Neural cell (in vitro differentiated cells): ENCODE results near the gene HACL1. TPM values are rescaled to one million over a fixed set of nuclear protein-coding genes. Genes with fewer than 3 reads are reported as not detected.
A peak's percentile ranks its signal among the peaks of the same experiment; 100 is the strongest.

ENCODE experiments used
- H2AFZ ChIP-seq: fragments of 200-600, 300-800 bp; sonication (generic), shearing (Covaris generic); 2 replicates; pipeline ENCODE4 v1.6.0; 2014; ENCODE audit warnings: low read depth, mild to moderate bottlenecking, antibody characterized with exemption, low read length, moderate library complexity
- H3F3A ChIP-seq: fragments of 200-600 bp; shearing (Covaris generic); 2 replicates; pipeline ENCODE4 v1.6.1; 2016; ENCODE audit warnings: mild to moderate bottlenecking, moderate library complexity, mixed read lengths, antibody characterized with exemption, low read length; ENCODE audit not compliant: insufficient read depth, poor library complexity, severe bottlenecking
- H3K27ac ChIP-seq: fragments of 200-600, 300-800 bp; sonication (generic), shearing (Covaris generic); 2 replicates; pipeline ENCODE4 v1.5.1; 2014; ENCODE audit warnings: mild to moderate bottlenecking, low read length, moderate library complexity
- H3K27me3 ChIP-seq: fragments of 300-800, 200-600 bp; sonication (generic), shearing (Covaris generic); 2 replicates; pipeline ENCODE4 v1.6.0; 2014; ENCODE audit warnings: mild to moderate bottlenecking, low read depth, low read length, moderate library complexity; ENCODE audit not compliant: insufficient read depth
- H3K36me3 ChIP-seq: fragments of 300-800, 200-600 bp; sonication (generic), shearing (Covaris generic); 2 replicates; pipeline ENCODE4 v1.5.1; 2014; ENCODE audit warnings: mild to moderate bottlenecking, antibody characterized with exemption, low read length, moderate library complexity; ENCODE audit not compliant: insufficient read depth
- H3K4me2 ChIP-seq: fragments of 300-800, 200-600 bp; sonication (generic), shearing (Covaris generic); 2 replicates; pipeline ENCODE4 v1.6.0; 2014; ENCODE audit warnings: mild to moderate bottlenecking, low read length
- H3K4me3 ChIP-seq: fragments of 300-800, 200-600 bp; sonication (generic), shearing (Covaris generic); 2 replicates; pipeline ENCODE4 v1.5.1; 2014; ENCODE audit warnings: mild to moderate bottlenecking, low read length, moderate library complexity
- H3K79me2 ChIP-seq: fragments of 200-600 bp; shearing (Covaris generic); replicated peaks from 2 replicates; pipeline ENCODE4 v1.6.0; 2014; ENCODE audit warnings: mild to moderate bottlenecking, low read length, moderate library complexity; ENCODE audit not compliant: insufficient read depth
- H3K9ac ChIP-seq: fragments of 300-800, 200-600 bp; sonication (generic), shearing (Covaris generic); 2 replicates; pipeline ENCODE4 v1.6.1; 2016; ENCODE audit warnings: mild to moderate bottlenecking, low read length, mixed read lengths
- H3K9me2 ChIP-seq: fragments of 200-600 bp; shearing (Covaris generic); 2 replicates; pipeline ENCODE4 v1.6.1; 2016; ENCODE audit warnings: mild to moderate bottlenecking, low read length, mixed read lengths; ENCODE audit not compliant: insufficient read depth
- H3K9me3 ChIP-seq: fragments of 200-600, 300-800 bp; sonication (generic), shearing (Covaris generic); 2 replicates; pipeline ENCODE4 v1.6.1; 2016; ENCODE audit warnings: mild to moderate bottlenecking, mixed run types, low read length, moderate library complexity, mixed read lengths
- H4K20me1 ChIP-seq: fragments of 200-600 bp; shearing (Covaris generic); 2 replicates; pipeline ENCODE4 v1.6.1; 2016; ENCODE audit warnings: mild to moderate bottlenecking, mixed run types; ENCODE audit not compliant: insufficient read depth
- EP300 ChIP-seq: fragments of 450-650 bp; conservative IDR thresholded peaks from 2 replicates; pipeline ENCODE4 v1.6.1; 2014; ENCODE audit warnings: antibody characterized with exemption, mild to moderate bottlenecking, moderate library complexity; ENCODE audit not compliant: poor library complexity, severe bottlenecking
- EZH2 ChIP-seq: fragments of 200-600, 300-800 bp; shearing (Covaris generic), sonication (generic); IDR thresholded peaks from 2 replicates; pipeline ENCODE4 v1.6.1; 2014; ENCODE audit warnings: antibody characterized with exemption, low read length, borderline replicate concordance, mild to moderate bottlenecking; ENCODE audit not compliant: insufficient read depth, poor library complexity, severe bottlenecking
- MXI1 ChIP-seq: fragments of 450-650 bp; conservative IDR thresholded peaks from 2 replicates; pipeline ENCODE4 v1.6.1; 2014; ENCODE audit warnings: antibody characterized with exemption, mild to moderate bottlenecking; ENCODE audit not compliant: poor library complexity, severe bottlenecking
- POLR2AphosphoS5 ChIP-seq: IDR thresholded peaks from 2 replicates; pipeline ENCODE4 v1.6.1; 2012
- RAD21 ChIP-seq: fragments of 450-650 bp; conservative IDR thresholded peaks from 2 replicates; pipeline ENCODE4 v1.6.1; 2014; ENCODE audit warnings: antibody characterized with exemption, mild to moderate bottlenecking, moderate library complexity
- SMC3 ChIP-seq: fragments of 450-650 bp; conservative IDR thresholded peaks from 2 replicates; pipeline ENCODE4 v1.6.1; 2014; ENCODE audit warnings: antibody characterized with exemption, mild to moderate bottlenecking, moderate library complexity; ENCODE audit not compliant: poor library complexity
- TAF1 ChIP-seq: IDR thresholded peaks from 2 replicates; pipeline ENCODE4 v1.6.1; 2012; ENCODE audit warnings: low read depth
- polyA plus RNA-seq: library from polyadenylated mRNA; depleted of rRNA; stranded (reverse); fragments of >200 nt; gene quantifications from 2 replicates; pipeline ENCODE4 v1.2.3, GENCODE V29; 2014
- TF ChIP-seq, protein P1 (sequence below): IDR thresholded peaks from 2 replicates; pipeline ENCODE4 v1.6.1; 2012; ENCODE audit warnings: borderline replicate concordance
- TF ChIP-seq, protein P2 (sequence below): fragments of 450-650 bp; IDR thresholded peaks from 2 replicates; pipeline ENCODE4 v1.5.1; 2014; ENCODE audit warnings: antibody characterized with exemption, mild to moderate bottlenecking, moderate library complexity; ENCODE audit not compliant: poor library complexity, severe bottlenecking

The HACL1 gene
- polyA plus RNA-seq, 1 donor from 2014 or later = 26.0 TPM

DNA sequence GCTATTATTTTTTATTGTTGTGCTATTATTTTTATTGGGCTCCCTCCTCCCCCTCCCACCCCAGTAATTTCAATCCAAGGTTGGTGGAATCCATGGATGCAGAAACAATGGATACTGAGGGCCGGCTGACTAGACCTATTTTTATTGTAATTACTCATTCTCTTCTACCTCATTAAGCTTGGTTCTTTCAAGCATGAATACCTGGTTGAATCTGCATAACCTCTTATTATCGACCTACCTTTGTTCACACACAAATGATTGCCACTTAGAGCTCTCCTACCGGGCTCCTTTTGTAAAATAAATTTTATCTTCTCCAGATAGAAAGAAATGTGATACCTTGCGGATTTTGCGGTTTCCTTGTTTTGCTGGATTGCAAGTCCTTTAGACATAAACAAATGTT is 31.8 kb upstream of the HACL1 start:
- Histone ChIP-seq H3K4me2 (no peak overlapping the region), H3K36me3 (no peaks in the 10 kb centered on the region), H3K9me2 (no peaks in the 10 kb centered on the region), H3K9me3 (no peaks in the 10 kb centered on the region), H3K9ac (no peak overlapping the region), H4K20me1 (no peaks in the 10 kb centered on the region), H3K27ac (peak overlapping the region; percentile 71), H3K79me2 (no peaks in the 10 kb centered on the region), H3F3A (no peaks in the 10 kb centered on the region), H2AFZ (no peak overlapping the region), H3K27me3 (no peaks in the 10 kb centered on the region), H3K4me3 (no peak overlapping the region)
- TF ChIP-seq EZH2 (no peak), MXI1 (no peak), SMC3 (no peak), TAF1 (no peak), POLR2AphosphoS5 (no peak), EP300 (no peak), RAD21 (no peak)
- TF ChIP-seq, protein P1, sequence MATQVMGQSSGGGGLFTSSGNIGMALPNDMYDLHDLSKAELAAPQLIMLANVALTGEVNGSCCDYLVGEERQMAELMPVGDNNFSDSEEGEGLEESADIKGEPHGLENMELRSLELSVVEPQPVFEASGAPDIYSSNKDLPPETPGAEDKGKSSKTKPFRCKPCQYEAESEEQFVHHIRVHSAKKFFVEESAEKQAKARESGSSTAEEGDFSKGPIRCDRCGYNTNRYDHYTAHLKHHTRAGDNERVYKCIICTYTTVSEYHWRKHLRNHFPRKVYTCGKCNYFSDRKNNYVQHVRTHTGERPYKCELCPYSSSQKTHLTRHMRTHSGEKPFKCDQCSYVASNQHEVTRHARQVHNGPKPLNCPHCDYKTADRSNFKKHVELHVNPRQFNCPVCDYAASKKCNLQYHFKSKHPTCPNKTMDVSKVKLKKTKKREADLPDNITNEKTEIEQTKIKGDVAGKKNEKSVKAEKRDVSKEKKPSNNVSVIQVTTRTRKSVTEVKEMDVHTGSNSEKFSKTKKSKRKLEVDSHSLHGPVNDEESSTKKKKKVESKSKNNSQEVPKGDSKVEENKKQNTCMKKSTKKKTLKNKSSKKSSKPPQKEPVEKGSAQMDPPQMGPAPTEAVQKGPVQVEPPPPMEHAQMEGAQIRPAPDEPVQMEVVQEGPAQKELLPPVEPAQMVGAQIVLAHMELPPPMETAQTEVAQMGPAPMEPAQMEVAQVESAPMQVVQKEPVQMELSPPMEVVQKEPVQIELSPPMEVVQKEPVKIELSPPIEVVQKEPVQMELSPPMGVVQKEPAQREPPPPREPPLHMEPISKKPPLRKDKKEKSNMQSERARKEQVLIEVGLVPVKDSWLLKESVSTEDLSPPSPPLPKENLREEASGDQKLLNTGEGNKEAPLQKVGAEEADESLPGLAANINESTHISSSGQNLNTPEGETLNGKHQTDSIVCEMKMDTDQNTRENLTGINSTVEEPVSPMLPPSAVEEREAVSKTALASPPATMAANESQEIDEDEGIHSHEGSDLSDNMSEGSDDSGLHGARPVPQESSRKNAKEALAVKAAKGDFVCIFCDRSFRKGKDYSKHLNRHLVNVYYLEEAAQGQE = no peak
- TF ChIP-seq, protein P2, sequence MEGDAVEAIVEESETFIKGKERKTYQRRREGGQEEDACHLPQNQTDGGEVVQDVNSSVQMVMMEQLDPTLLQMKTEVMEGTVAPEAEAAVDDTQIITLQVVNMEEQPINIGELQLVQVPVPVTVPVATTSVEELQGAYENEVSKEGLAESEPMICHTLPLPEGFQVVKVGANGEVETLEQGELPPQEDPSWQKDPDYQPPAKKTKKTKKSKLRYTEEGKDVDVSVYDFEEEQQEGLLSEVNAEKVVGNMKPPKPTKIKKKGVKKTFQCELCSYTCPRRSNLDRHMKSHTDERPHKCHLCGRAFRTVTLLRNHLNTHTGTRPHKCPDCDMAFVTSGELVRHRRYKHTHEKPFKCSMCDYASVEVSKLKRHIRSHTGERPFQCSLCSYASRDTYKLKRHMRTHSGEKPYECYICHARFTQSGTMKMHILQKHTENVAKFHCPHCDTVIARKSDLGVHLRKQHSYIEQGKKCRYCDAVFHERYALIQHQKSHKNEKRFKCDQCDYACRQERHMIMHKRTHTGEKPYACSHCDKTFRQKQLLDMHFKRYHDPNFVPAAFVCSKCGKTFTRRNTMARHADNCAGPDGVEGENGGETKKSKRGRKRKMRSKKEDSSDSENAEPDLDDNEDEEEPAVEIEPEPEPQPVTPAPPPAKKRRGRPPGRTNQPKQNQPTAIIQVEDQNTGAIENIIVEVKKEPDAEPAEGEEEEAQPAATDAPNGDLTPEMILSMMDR = no peak

DNA sequence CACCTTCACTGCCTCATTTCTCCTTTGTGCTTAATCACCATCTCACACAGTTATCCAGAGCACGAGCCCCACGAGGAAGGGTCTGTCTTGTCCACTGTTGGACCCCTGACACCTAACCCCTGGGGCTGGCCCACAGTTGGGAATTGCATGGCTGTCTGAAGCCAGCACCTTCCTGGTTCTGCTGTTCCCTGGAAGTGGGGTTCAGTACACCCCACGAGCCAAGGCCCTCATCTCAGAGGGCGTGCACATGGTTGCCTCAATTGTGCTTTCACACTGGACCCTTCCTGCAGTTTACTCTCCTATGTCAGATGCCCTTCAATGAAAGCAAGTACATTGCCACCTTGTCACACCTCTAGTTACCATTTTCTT is 30.8 kb upstream of the HACL1 start:
- peak overlapping the region; percentile 30 for H3K9ac ChIP-seq
- H3K27me3 ChIP-seq = no peaks in the 10 kb centered on the region
- H3K27ac ChIP-seq = peak overlapping the region; percentile 71
- H3K4me2 ChIP-seq = no peak overlapping the region
- no peaks in the 10 kb centered on the region for H3K9me2 ChIP-seq
- no peaks in the 10 kb centered on the region for H3K36me3 ChIP-seq
- no peaks in the 10 kb centered on the region for H3K9me3 ChIP-seq
- H3K79me2 ChIP-seq = no peaks in the 10 kb centered on the region
- H3K4me3 ChIP-seq = peak overlapping the region; percentile 42
- no peak for TF ChIP-seq MXI1
- TF ChIP-seq EZH2 = no peak
- TF ChIP-seq, protein P2 = no peak
- no peak for TF ChIP-seq SMC3
- no peak for TF ChIP-seq POLR2AphosphoS5
- TF ChIP-seq EP300 = no peak
- TF ChIP-seq, protein P1 = no peak
- H2AFZ ChIP-seq = no peak overlapping the region
- no peaks in the 10 kb centered on the region for H4K20me1 ChIP-seq
- no peaks in the 10 kb centered on the region for H3F3A ChIP-seq
